ENCODE measurements around the gene RNU1-1.
"Not testable (repeated sequence)": the region's sequence is repeated elsewhere in the genome, so short reads cannot be mapped to it uniquely, and the experiment has no call there.

- TF ChIP-seq SIN3A (conservative IDR thresholded peaks at IDR 0.05 in 1 of 2, IDR thresholded peaks at IDR 0.05 in 1 of 2; ENCODE audit: low read depth in 1 of 2, low read length in 2 of 2) (0 out of 4 replicates have a peak, but pooled peaks of 1 of the 2 experiments have one; percentile 25), CTCF (IDR thresholded peaks at IDR 0.05; ENCODE audit: control extremely low read depth in 1 of 3, insufficient read depth in 1 of 3, low read depth in 1 of 3, low read length in 3 of 3) (peak in 2 of 3 experiments; percentile 3 to 7; a peak in 1 of 4 replicates)
- not testable (repeated sequence) for TF ChIP-seq ZNF274 (IDR thresholded peaks at IDR 0.05; ENCODE audit: borderline replicate concordance, extremely low read depth, low read length); RAD21 (IDR thresholded peaks at IDR 0.05 in 1 of 2, conservative IDR thresholded peaks at IDR 0.05 in 1 of 2; ENCODE audit: low read depth in 2 of 2, low read length in 2 of 2)
- TF ChIP-seq, protein P1, sequence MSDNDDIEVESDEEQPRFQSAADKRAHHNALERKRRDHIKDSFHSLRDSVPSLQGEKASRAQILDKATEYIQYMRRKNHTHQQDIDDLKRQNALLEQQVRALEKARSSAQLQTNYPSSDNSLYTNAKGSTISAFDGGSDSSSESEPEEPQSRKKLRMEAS (IDR thresholded peaks at IDR 0.05): peak; percentile 63
Observed at GRCh38 chr1:16520435-16521287, 6.6 kb upstream of the RNU1-1 start.

All from H1 (cell line).